Hepatic stellate cell (primary cell): ENCODE measurements around the gene XXYLT1.

Experiments
- DNase-seq: peaks from one replicate; pipeline ENCODE4 v3.0.0; 2011; ENCODE audit warnings: low spot score

XXYLT1 gene

GRCh38 chr3:195025056-195025883 is 245.7 kb downstream of the XXYLT1 start:
- no peak for DNase-seq

- no peak for DNase-seq
Observed at GRCh38 chr3:195023989-195024388, 247.0 kb downstream of the XXYLT1 start.

- DNase-seq, result no peak
Observed at GRCh38 chr3:195023576-195023975, 247.4 kb downstream of the XXYLT1 start.

GRCh38 chr3:195021692-195022091 is 249.3 kb downstream of the XXYLT1 start:
- DNase-seq, result no peak

GRCh38 chr3:195020921-195021320 is 250.0 kb downstream of the XXYLT1 start:
- no peak for DNase-seq

GRCh38 chr3:195020185-195020584 is 250.8 kb downstream of the XXYLT1 start:
- no peak for DNase-seq

GRCh38 chr3:195019335-195019734 is 251.6 kb downstream of the XXYLT1 start:
- DNase-seq, result no peak
